ENCODE data around the gene KRTAP5-7.
"Not testable (repeated sequence)": the region's sequence is repeated elsewhere in the genome, so short reads cannot be mapped to it uniquely, and the experiment has no call there.

Gene KRTAP5-7

GRCh38 chr11:71519546-71519945, 7.5 kb upstream of the KRTAP5-7 start:
- H3K4me3 ChIP-seq (ENCODE audit: low read depth, low read length): no peak overlapping the region
- no peak for DNase-seq (ENCODE audit: low read depth)
- no peak for TF ChIP-seq CTCF (conservative IDR thresholded peaks at IDR 0.05; ENCODE audit: low read depth, low read length)

GRCh38 chr11:71525188-71525937, 1.7 kb upstream of the KRTAP5-7 start:
- H3K4me3 ChIP-seq (ENCODE audit: low read depth, low read length): no peak overlapping the region
- TF ChIP-seq CTCF (conservative IDR thresholded peaks at IDR 0.05; ENCODE audit: low read depth, low read length): no peak
- no peak for DNase-seq (ENCODE audit: low read depth)

GRCh38 chr11:71525938-71526495, 1.1 kb upstream of the KRTAP5-7 start:
- no peak overlapping the region for H3K4me3 ChIP-seq (ENCODE audit: low read depth, low read length)
- no peak for TF ChIP-seq CTCF (conservative IDR thresholded peaks at IDR 0.05; ENCODE audit: low read depth, low read length)
- DNase-seq (ENCODE audit: low read depth): no peak

- no peak for TF ChIP-seq CTCF (conservative IDR thresholded peaks at IDR 0.05; ENCODE audit: low read depth, low read length)
- no peak for DNase-seq (ENCODE audit: low read depth)
- H3K4me3 ChIP-seq (ENCODE audit: low read depth, low read length): no peak overlapping the region
These were observed 626 bp downstream of the KRTAP5-7 start for GRCh38 chr11:71527576-71528210.

- DNase-seq (ENCODE audit: low read depth): no peak
- TF ChIP-seq CTCF (conservative IDR thresholded peaks at IDR 0.05; ENCODE audit: low read depth, low read length): no peak
- no peak overlapping the region for H3K4me3 ChIP-seq (ENCODE audit: low read depth, low read length)
These were observed 3.5 kb downstream of the KRTAP5-7 start for GRCh38 chr11:71530602-71531001.

GRCh38 chr11:71532036-71532610, 5.1 kb downstream of the KRTAP5-7 start:
- no peak for DNase-seq (ENCODE audit: low read depth)
- H3K4me3 ChIP-seq (ENCODE audit: low read depth, low read length): no peak overlapping the region
- no peak for TF ChIP-seq CTCF (conservative IDR thresholded peaks at IDR 0.05; ENCODE audit: low read depth, low read length)

GRCh38 chr11:71534711-71535608, 7.9 kb downstream of the KRTAP5-7 start:
- DNase-seq (ENCODE audit: low read depth); H3K4me3 ChIP-seq (ENCODE audit: low read depth, low read length): not testable (repeated sequence)
